Measurements from ENCODE around the gene CAMK1D.

GRCh38 chr10:12704488-12704887 lies 355.1 kb downstream of the CAMK1D start:
- TF ChIP-seq POLR2A (IDR thresholded peaks at IDR 0.05), result no peak
- TF ChIP-seq CTCF (IDR thresholded peaks at IDR 0.05 in 4 of 5, conservative IDR thresholded peaks at IDR 0.05 in 1 of 5), result no peak

Data from gastrocnemius medialis (tissue), 4 donors.